CD14-positive monocyte (primary cell): ENCODE results near the gene SIRPA. TPM values are rescaled to one million over a fixed set of nuclear protein-coding genes. Genes with fewer than 3 reads are reported as not detected.

Experiments
- DNase-seq, 3 donors: peaks; one replicate each; pipeline ENCODE4 v3.0.0-alpha.2; 2011 to 2022
- H2AFZ ChIP-seq: 2 replicates; pipeline ENCODE4 v1.6.0; 2012; ENCODE audit warnings: mild to moderate bottlenecking, low read depth, low read length, inconsistent platforms; ENCODE audit not compliant: insufficient read depth, poor library complexity, severe bottlenecking
- H3K27ac ChIP-seq, 2 donors: 1 replicate in 1 of 2; 2 replicates in 1 of 2; pipeline ENCODE4 v1.5.1; 2012 to 2013; ENCODE audit warnings: low read length in 2 of 2, control low read depth in 1 of 2, inconsistent platforms in 1 of 2, low read depth in 1 of 2, mild to moderate bottlenecking in 1 of 2
- H3K27me3 ChIP-seq, 2 donors: one replicate each; pipeline versions ENCODE4 v1.6.0 to v1.6.1; 2011 to 2013; ENCODE audit warnings: low read length in 2 of 2; ENCODE audit not compliant: control insufficient read depth in 2 of 2, insufficient read depth in 2 of 2
- H3K36me3 ChIP-seq, 2 donors: replicated peaks in 1 of 2; 1 replicate in 1 of 2; 2 replicates in 1 of 2; pipeline versions ENCODE4 v1.5.1 to v1.6.1; 2012 to 2013; ENCODE audit warnings: low read length in 2 of 2, control low read depth in 1 of 2, inconsistent platforms in 1 of 2, mild to moderate bottlenecking in 1 of 2; ENCODE audit not compliant: insufficient read depth in 2 of 2, control insufficient read depth in 1 of 2
- H3K4me1 ChIP-seq, 2 donors: 1 replicate in 1 of 2; 2 replicates in 1 of 2; pipeline versions ENCODE4 v1.5.1 to v1.6.1; 2012 to 2013; ENCODE audit warnings: low read length in 2 of 2, control low read depth in 1 of 2, inconsistent platforms in 1 of 2, mild to moderate bottlenecking in 1 of 2, moderate library complexity in 1 of 2; ENCODE audit not compliant: insufficient read depth in 2 of 2, control insufficient read depth in 1 of 2
- H3K4me2 ChIP-seq: replicated peaks from 2 replicates; pipeline ENCODE3; 2012; ENCODE audit warnings: low read length, moderate library complexity, mild to moderate bottlenecking; ENCODE audit not compliant: poor library complexity, severe bottlenecking; ENCODE audit errors: extremely low read depth
- H3K4me3 ChIP-seq, 3 experiments: fragments of 200-600 bp in 1 of 3; sonication (generic) in 1 of 3; replicated peaks in 1 of 3; 1 replicate in 2 of 3; 2 replicates in 1 of 3; pipeline ENCODE4 v1.5.1; 2011 to 2013; ENCODE audit warnings: low read length in 3 of 3, mild to moderate bottlenecking in 3 of 3, control low read depth in 2 of 3, low read depth in 2 of 3, inconsistent platforms in 1 of 3, moderate library complexity in 1 of 3
- H3K79me2 ChIP-seq: 2 replicates; pipeline ENCODE4 v1.6.0; 2012; ENCODE audit warnings: mild to moderate bottlenecking, control low read depth, inconsistent platforms, low read length, moderate library complexity; ENCODE audit not compliant: insufficient read depth
- H3K9ac ChIP-seq: 2 replicates; pipeline ENCODE4 v1.6.0; 2017; ENCODE audit warnings: low read length, mild to moderate bottlenecking; ENCODE audit not compliant: insufficient read depth, poor library complexity, severe bottlenecking
- H3K9me3 ChIP-seq, 2 donors: replicated peaks in 1 of 2; 1 replicate in 1 of 2; 2 replicates in 1 of 2; pipeline versions ENCODE4 v1.5.1 to v1.6.1; 2012 to 2013; ENCODE audit warnings: low read length in 2 of 2, control low read depth in 1 of 2; ENCODE audit not compliant: control insufficient read depth in 1 of 2, insufficient read depth in 1 of 2
- H4K20me1 ChIP-seq: 2 replicates; pipeline ENCODE4 v1.6.0; 2012; ENCODE audit warnings: mild to moderate bottlenecking, low read length, control low read depth, moderate library complexity; ENCODE audit not compliant: insufficient read depth
- H3K27ac Mint-ChIP-seq, 7 donors: one replicate each; pipeline ENCODE4 v1.8.0; 2020; ENCODE audit warnings: mild to moderate bottlenecking in 7 of 7, mixed read lengths in 7 of 7, moderate library complexity in 6 of 7, inconsistent platforms in 2 of 7
- H3K27me3 Mint-ChIP-seq, 3 donors: one replicate each; pipeline ENCODE4 v1.8.0; 2021 to 2022; ENCODE audit warnings: low read depth in 3 of 3, mild to moderate bottlenecking in 3 of 3, mixed read lengths in 3 of 3, moderate library complexity in 3 of 3, inconsistent platforms in 1 of 3
- H3K36me3 Mint-ChIP-seq, 2 donors: one replicate each; pipeline ENCODE4 v1.8.0; 2020; ENCODE audit warnings: mixed read lengths in 2 of 2, inconsistent platforms in 1 of 2, mild to moderate bottlenecking in 1 of 2
- H3K4me1 Mint-ChIP-seq: one replicate; pipeline ENCODE4 v1.8.0; 2020; ENCODE audit warnings: mild to moderate bottlenecking, mixed read lengths
- H3K4me3 Mint-ChIP-seq, 2 donors: one replicate each; pipeline ENCODE4 v1.8.0; 2020; ENCODE audit warnings: mild to moderate bottlenecking in 2 of 2, mixed read lengths in 2 of 2, moderate library complexity in 1 of 2
- H3K9me3 Mint-ChIP-seq, 7 donors: one replicate each; pipeline ENCODE4 v1.8.0; 2020 to 2022; ENCODE audit warnings: mixed read lengths in 7 of 7, mild to moderate bottlenecking in 6 of 7, moderate library complexity in 6 of 7, inconsistent platforms in 2 of 7
- WGBS: methylation state at CpG from one replicate; pipeline ENCODE4 v1.1.5; 2013; ENCODE audit warnings: missing lambda C conversion rate; ENCODE audit not compliant: insufficient coverage; 5-methylcytosine and 5-hydroxymethylcytosine counted together
- intact Hi-C, 2 donors: fragments of 100-400 bp; cut with micrococcal nuclease; formaldehyde crosslinking; loops; one replicate each; pipeline versions ENCODE4 v1.15.0 to v1.15.1; 2023
- polyA plus RNA-seq, 3 donors: library from polyadenylated mRNA; depleted of rRNA in 1 of 3; unstranded in 2 of 3; stranded (reverse) in 1 of 3; fragments of 300-500 nt in 2 of 3; fragments of >200 nt in 1 of 3; fragmentation: Illumina TruSeq in 2 of 3; gene quantifications; 1 replicate in 2 of 3; 2 replicates in 1 of 3; pipeline ENCODE4 v1.2.3, GENCODE V29; 2012 to 2021
- TF ChIP-seq, protein P1 (sequence below): fragments of 200-600 bp; IDR thresholded peaks from one replicate; pipeline ENCODE4 v1.8.0; 2022; ENCODE audit warnings: antibody characterized with exemption, mild to moderate bottlenecking

SIRPA gene
- polyA plus RNA-seq, 3 donors: 28.4 to 126 (median 58.3) TPM

DNA sequence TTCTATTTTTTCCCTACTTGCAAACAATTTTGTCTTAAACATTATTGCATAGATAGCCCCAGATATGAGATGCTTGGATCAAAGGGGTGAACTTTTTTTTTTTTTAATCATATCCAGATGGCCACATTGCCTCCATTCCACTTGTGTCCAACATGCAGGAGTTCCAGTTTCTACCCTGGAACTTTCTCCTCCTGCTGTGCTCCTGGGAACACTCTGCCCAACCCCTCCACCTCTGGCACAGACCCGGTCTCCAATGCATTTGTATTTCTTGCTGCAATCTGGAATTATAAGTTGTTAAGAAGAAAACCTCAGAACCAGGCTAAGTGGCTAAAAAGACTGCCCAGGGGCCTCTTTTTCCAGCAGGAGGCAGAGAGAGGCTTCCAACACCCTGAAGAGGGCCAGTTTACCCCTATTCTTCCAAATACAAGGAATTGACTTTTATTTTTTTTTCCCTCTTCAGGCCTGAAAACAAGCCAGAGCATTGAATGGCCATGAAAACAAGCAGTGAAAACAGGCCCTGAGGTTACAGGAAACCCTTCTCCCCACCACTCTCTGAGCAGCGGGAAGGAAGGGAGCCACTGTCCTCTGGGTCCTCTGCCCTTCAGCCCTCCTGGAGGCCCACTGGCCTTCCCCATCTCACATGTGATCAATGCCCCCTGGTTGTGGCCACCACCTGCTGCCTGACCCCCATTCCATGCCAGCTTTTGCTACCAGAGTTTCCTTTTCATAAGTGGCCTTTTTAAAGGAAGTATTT lies 54.3 kb downstream of the SIRPA start:
- WGBS: 25% methylated on average over 1 of the region's 2 CpGs
- Histone ChIP-seq H3K79me2 (no peaks in the 10 kb centered on the region), H4K20me1 (no peaks in the 10 kb centered on the region), H3K4me1 (peaks cover 90 to 93% of the 10 kb centered on the region in 2 donors), H3K27me3 (no peaks in the 10 kb centered on the region), H3K9ac (no peak overlapping the region), H2AFZ (peak overlapping the region; percentile 54), H3K9me3 (no peaks in the 10 kb centered on the region), H3K36me3 (no peaks in the 10 kb centered on the region), H3K27ac (no peak overlapping the region), H3K4me3 (no peak overlapping the region), H3K4me2 (no peak overlapping the region)
- TF ChIP-seq, protein P1, sequence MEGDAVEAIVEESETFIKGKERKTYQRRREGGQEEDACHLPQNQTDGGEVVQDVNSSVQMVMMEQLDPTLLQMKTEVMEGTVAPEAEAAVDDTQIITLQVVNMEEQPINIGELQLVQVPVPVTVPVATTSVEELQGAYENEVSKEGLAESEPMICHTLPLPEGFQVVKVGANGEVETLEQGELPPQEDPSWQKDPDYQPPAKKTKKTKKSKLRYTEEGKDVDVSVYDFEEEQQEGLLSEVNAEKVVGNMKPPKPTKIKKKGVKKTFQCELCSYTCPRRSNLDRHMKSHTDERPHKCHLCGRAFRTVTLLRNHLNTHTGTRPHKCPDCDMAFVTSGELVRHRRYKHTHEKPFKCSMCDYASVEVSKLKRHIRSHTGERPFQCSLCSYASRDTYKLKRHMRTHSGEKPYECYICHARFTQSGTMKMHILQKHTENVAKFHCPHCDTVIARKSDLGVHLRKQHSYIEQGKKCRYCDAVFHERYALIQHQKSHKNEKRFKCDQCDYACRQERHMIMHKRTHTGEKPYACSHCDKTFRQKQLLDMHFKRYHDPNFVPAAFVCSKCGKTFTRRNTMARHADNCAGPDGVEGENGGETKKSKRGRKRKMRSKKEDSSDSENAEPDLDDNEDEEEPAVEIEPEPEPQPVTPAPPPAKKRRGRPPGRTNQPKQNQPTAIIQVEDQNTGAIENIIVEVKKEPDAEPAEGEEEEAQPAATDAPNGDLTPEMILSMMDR: no peak
- Mint-ChIP-seq H3K4me3 (peak overlapping the region in 1 of 2 donors; percentile 62), H3K36me3 (no peaks in the 10 kb centered on the region), H3K27ac (peak overlapping the region in 6 of 7 donors; percentile 42 to 83 (median 73)), H3K9me3 (peaks cover 0 to 4% (median 0%) of the 10 kb centered on the region in 7 donors), H3K4me1 (peaks cover 85% of the 10 kb centered on the region), H3K27me3 (peaks cover 0 to 3% (median 1%) of the 10 kb centered on the region in 3 donors)
- intact Hi-C loops: loop anchor here (5.0 to 10.0 kb wide), 3 partner anchors 52 to 105 kb away; partner anchors contain the start of gene SIRPA (in 2 of the 2)
- no peak for DNase-seq

GRCh38 chr20:1950836-1951235 lies 55.6 kb downstream of the SIRPA start:
- peaks cover 83% of the 10 kb centered on the region for H3K4me1 Mint-ChIP-seq
- Histone ChIP-seq H3K9ac (no peak overlapping the region), H4K20me1 (no peaks in the 10 kb centered on the region), H2AFZ (no peak overlapping the region), H3K36me3 (no peaks in the 10 kb centered on the region), H3K4me3 (no peak overlapping the region), H3K4me2 (no peak overlapping the region), H3K4me1 (peaks cover 89 to 93% of the 10 kb centered on the region in 2 donors), H3K27ac (no peak overlapping the region), H3K27me3 (no peaks in the 10 kb centered on the region), H3K79me2 (no peaks in the 10 kb centered on the region), H3K9me3 (no peaks in the 10 kb centered on the region)
- DNase-seq: no peak
- 91% methylated on average over 7 of the region's 7 CpGs for WGBS
- H3K4me3 Mint-ChIP-seq: no peak overlapping the region
- no peaks in the 10 kb centered on the region for H3K36me3 Mint-ChIP-seq
- intact Hi-C loops: no loop called here
- H3K9me3 Mint-ChIP-seq: peaks cover 0 to 3% (median 0%) of the 10 kb centered on the region in 7 donors
- TF ChIP-seq, protein P1: no peak
- peaks cover 1 to 3% (median 1%) of the 10 kb centered on the region in 3 donors for H3K27me3 Mint-ChIP-seq
- H3K27ac Mint-ChIP-seq: peak overlapping the region in 2 of 7 donors; percentile 32 to 58
